PC-3 (cell line): ENCODE data around the gene TRIM61. TPM values are rescaled to one million over a fixed set of nuclear protein-coding genes. Genes with fewer than 3 reads are reported as not detected.

Experiments used
- ATAC-seq: fragments of 200-7000 bp; cut with Tn5 transposase; 2 replicates; pipeline ENCODE4 v1.9.1; 2020; ENCODE audit warnings: mild to moderate bottlenecking, moderate library complexity
- BruUV-seq: library from RNA; stranded (reverse); fragments of 400-500 nt; replicated peaks from 2 replicates; lab custom pipeline; 2021; lab: Mats Ljungman, UMichigan
- CTCF ChIA-PET: fragments of 300-600 bp; sonication (Branson Sonifier 250); formaldehyde crosslinking; loops from one replicate; lab custom pipeline; 2022; ENCODE audit warnings: antibody characterized with exemption; lab: Charles Lee
- POLR2A ChIA-PET: fragments of 300-600 bp; sonication (Branson Sonifier 250); formaldehyde crosslinking; loops from one replicate; lab custom pipeline; 2022; ENCODE audit warnings: antibody characterized with exemption; ENCODE audit not compliant: unreplicated experiment; lab: Charles Lee
- DNase-seq: peaks from one replicate; pipeline ENCODE4 v3.0.0-alpha.2; 2015
- H2AFZ ChIP-seq: fragments of 300-600 bp; sonication (generic); 2 replicates; pipeline ENCODE4 v1.6.0; 2016; ENCODE audit warnings: antibody characterized with exemption, low read length
- H3F3A ChIP-seq: fragments of 300-600 bp; sonication (generic); one replicate; pipeline ENCODE4 v1.6.0; 2017; ENCODE audit warnings: antibody characterized with exemption, low read length, control low read depth, mild to moderate bottlenecking; ENCODE audit not compliant: unreplicated experiment
- H3K27ac ChIP-seq: fragments of 300-600 bp; sonication (generic); 2 replicates; pipeline ENCODE4 v1.5.1; 2016; ENCODE audit warnings: mild to moderate bottlenecking, low read length
- H3K27me3 ChIP-seq: fragments of 300-600 bp; sonication (generic); 2 replicates; pipeline ENCODE4 v1.6.1; 2016; ENCODE audit warnings: low read length, mixed read lengths
- H3K36me3 ChIP-seq: fragments of 300-600 bp; sonication (generic); 2 replicates; pipeline ENCODE4 v1.6.1; 2016; ENCODE audit warnings: low read depth, mixed run types, low read length, mixed read lengths
- H3K4me1 ChIP-seq: fragments of 300-600 bp; sonication (generic); 2 replicates; pipeline ENCODE4 v1.5.1; 2016; ENCODE audit warnings: low read length; ENCODE audit not compliant: insufficient read depth
- H3K4me2 ChIP-seq: fragments of 300-600 bp; sonication (generic); 2 replicates; pipeline ENCODE4 v1.6.0; 2016; ENCODE audit warnings: low read length
- H3K4me3 ChIP-seq: fragments of 300-600 bp; sonication (generic); 2 replicates; pipeline ENCODE4 v1.5.1; 2016; ENCODE audit warnings: mild to moderate bottlenecking, low read length, mixed read lengths
- H3K79me2 ChIP-seq: fragments of 300-600 bp; sonication (generic); 2 replicates; pipeline ENCODE4 v1.6.1; 2017; ENCODE audit warnings: low read length, mixed read lengths
- H3K9ac ChIP-seq: fragments of 300-600 bp; sonication (generic); 2 replicates; pipeline ENCODE4 v1.6.0; 2016; ENCODE audit warnings: mild to moderate bottlenecking, low read length
- H3K9me2 ChIP-seq: fragments of 300-600 bp; sonication (generic); replicated peaks from 2 replicates; pipeline ENCODE4 v1.6.1; 2016; ENCODE audit warnings: mixed run types, low read length, mixed read lengths
- H3K9me3 ChIP-seq: fragments of 300-600 bp; sonication (generic); 2 replicates; pipeline ENCODE4 v1.6.1; 2016; ENCODE audit warnings: low read length, mixed read lengths
- H4K20me1 ChIP-seq: fragments of 300-600 bp; sonication (generic); 2 replicates; pipeline ENCODE4 v1.6.1; 2016; ENCODE audit warnings: low read length, mixed read lengths
- CTCF ChIP-seq: fragments of 300-600 bp; sonication (generic); conservative IDR thresholded peaks from 2 replicates; pipeline ENCODE4 v1.5.1; 2017; ENCODE audit warnings: antibody characterized with exemption, low read depth, mild to moderate bottlenecking, low read length
- EZH2 ChIP-seq: fragments of 300-600 bp; sonication (generic); IDR thresholded peaks from one replicate; pipeline ENCODE4 v1.6.1; 2017; ENCODE audit warnings: antibody characterized with exemption, mild to moderate bottlenecking, low read length; ENCODE audit not compliant: unreplicated experiment
- EZH2phosphoT487 ChIP-seq: fragments of 300-600 bp; sonication (generic); IDR thresholded peaks from 2 replicates; pipeline ENCODE4 v1.6.1; 2018; ENCODE audit warnings: mild to moderate bottlenecking, antibody characterized with exemption, low read length, borderline replicate concordance
- intact Hi-C: fragments of 100-400 bp; cut with micrococcal nuclease; formaldehyde crosslinking; loops from 2 replicates; pipeline ENCODE4 v1.9.0; 2023
- total RNA-seq: library from RNA; depleted of rRNA; stranded (reverse); fragments of >200 nt; gene quantifications from 2 replicates; pipeline ENCODE4 v1.2.3, GENCODE V29; 2014

The TRIM61 gene
- total RNA-seq, 1 experiment from 2014 or later = not detected

- H3K27me3 ChIP-seq = no peaks in the 10 kb centered on the region
- no peaks in the 10 kb centered on the region for H3K9me2 ChIP-seq
- no peak overlapping the region for H3K27ac ChIP-seq
- BruUV-seq = TSS peak; percentile 81
- ChIA-PET POLR2A (no interaction called here), CTCF (no interaction called here)
- DNase-seq (peak; percentile 55), ATAC-seq (peak; percentile 99)
- no peaks in the 10 kb centered on the region for H3F3A ChIP-seq
- peak overlapping the region; percentile 67 for H3K9ac ChIP-seq
- no peak for TF ChIP-seq EZH2
- TF ChIP-seq EZH2phosphoT487 = no peak
- TF ChIP-seq CTCF = no peak
- peak overlapping the region; percentile 70 for H3K4me3 ChIP-seq
- H2AFZ ChIP-seq = peak overlapping the region; percentile 96
- H3K36me3 ChIP-seq = no peaks in the 10 kb centered on the region
- no peaks in the 10 kb centered on the region for H3K79me2 ChIP-seq
- no peaks in the 10 kb centered on the region for H3K9me3 ChIP-seq
- H3K4me2 ChIP-seq = peak overlapping the region; percentile 90
- peaks cover 3% of the 10 kb centered on the region; the same call in 1 of the 2 replicates for H3K4me1 ChIP-seq
- intact Hi-C loops = no loop called here
- no peaks in the 10 kb centered on the region for H4K20me1 ChIP-seq
Observed at GRCh38 chr4:164956766-164957643, 20.5 kb downstream of the TRIM61 start.

- Histone ChIP-seq H3K27ac (no peak overlapping the region), H3K9ac (no peak overlapping the region), H4K20me1 (no peaks in the 10 kb centered on the region), H3K27me3 (no peaks in the 10 kb centered on the region), H3K9me2 (no peaks in the 10 kb centered on the region), H3K36me3 (no peaks in the 10 kb centered on the region), H3F3A (no peaks in the 10 kb centered on the region), H2AFZ (no peak overlapping the region), H3K4me2 (no peak overlapping the region), H3K79me2 (no peaks in the 10 kb centered on the region), H3K4me1 (peaks cover 3% of the 10 kb centered on the region; the same call in 1 of the 2 replicates), H3K4me3 (no peak overlapping the region), H3K9me3 (no peaks in the 10 kb centered on the region)
- POLR2A ChIA-PET = no interaction called here
- DNase-seq (peak; percentile 27), ATAC-seq (no peak)
- intact Hi-C loops = no loop called here
- CTCF ChIA-PET = interaction anchor here (0.7 kb wide), 1 partner anchor 49 kb away, joined by 10 read pairs; no protein-coding TSS in a partner anchor
- TF ChIP-seq EZH2 = no peak
- TF ChIP-seq CTCF = no peak
- no peak for TF ChIP-seq EZH2phosphoT487
- no TSS peak for BruUV-seq
Observed at GRCh38 chr4:164955107-164955805, 22.2 kb downstream of the TRIM61 start.
